ENCODE measurements around the gene FAM117A. TPM values are rescaled to one million over a fixed set of nuclear protein-coding genes. Genes with fewer than 3 reads are reported as not detected.

The FAM117A gene
- total RNA-seq, 1 donor from 2014 or later: 14.6 TPM

- Histone ChIP-seq H3F3A (ENCODE audit: low read depth) (peaks cover 9% of the 10 kb centered on the region), H3K27ac (no peak overlapping the region), H3K4me2 (no peak overlapping the region), H3K4me3 (no peak overlapping the region), H3K9me3 (ENCODE audit: low read depth) (no peaks in the 10 kb centered on the region), H3K79me2 (ENCODE audit: low read depth) (peaks cover 13% of the 10 kb centered on the region), H2AFZ (replicated peaks) (no peak overlapping the region), H3K27me3 (no peaks in the 10 kb centered on the region), H4K20me1 (ENCODE audit: low read depth) (peaks cover 4% of the 10 kb centered on the region), H3K36me3 (no peaks in the 10 kb centered on the region), H3K4me1 (peaks cover 11% of the 10 kb centered on the region), H3K9ac (no peak overlapping the region)
- TF ChIP-seq CTCF (IDR thresholded peaks at IDR 0.05) (no peak), EZH2 (IDR thresholded peaks at IDR 0.05) (no peak), EZH2phosphoT487 (IDR thresholded peaks at IDR 0.05) (no peak)
- H3K36me3 Mint-ChIP-seq: peaks cover 14% of the 10 kb centered on the region
- H3K27ac Mint-ChIP-seq: no peak overlapping the region
- H3K27me3 Mint-ChIP-seq (ENCODE audit: insufficient read depth, low read depth): no peaks in the 10 kb centered on the region
- no peak overlapping the region for H3K4me3 Mint-ChIP-seq
- H3K4me1 Mint-ChIP-seq: no peaks in the 10 kb centered on the region
- peaks cover 2% of the 10 kb centered on the region for H3K9me3 Mint-ChIP-seq
- peak; percentile 59 for DNase-seq (ENCODE audit: low spot score)
Observed at GRCh38 chr17:49722066-49722465, 41.9 kb downstream of the FAM117A start.

- H3K9me3 Mint-ChIP-seq: no peaks in the 10 kb centered on the region
- no peak overlapping the region for H3K4me3 Mint-ChIP-seq
- DNase-seq (ENCODE audit: low spot score): no peak
- H3K9ac ChIP-seq: no peak overlapping the region
- no peak overlapping the region for H3K4me3 ChIP-seq
- no peaks in the 10 kb centered on the region for H3K79me2 ChIP-seq (ENCODE audit: low read depth)
- no peak overlapping the region for H3K27ac ChIP-seq
- H3K4me1 ChIP-seq: peaks cover under 1% of the 10 kb centered on the region
- no peaks in the 10 kb centered on the region for H4K20me1 ChIP-seq (ENCODE audit: low read depth)
- H3F3A ChIP-seq (ENCODE audit: low read depth): peaks cover 5% of the 10 kb centered on the region
- H3K27me3 Mint-ChIP-seq (ENCODE audit: insufficient read depth, low read depth): no peaks in the 10 kb centered on the region
- H3K27me3 ChIP-seq: no peaks in the 10 kb centered on the region
- TF ChIP-seq CTCF (IDR thresholded peaks at IDR 0.05) (no peak), EZH2phosphoT487 (IDR thresholded peaks at IDR 0.05) (no peak), EZH2 (IDR thresholded peaks at IDR 0.05) (no peak)
- H3K36me3 Mint-ChIP-seq: peaks cover 6% of the 10 kb centered on the region
- H3K4me1 Mint-ChIP-seq: no peaks in the 10 kb centered on the region
- H3K27ac Mint-ChIP-seq: no peak overlapping the region
- no peaks in the 10 kb centered on the region for H3K36me3 ChIP-seq
- no peak overlapping the region for H3K4me2 ChIP-seq
- H3K9me3 ChIP-seq (ENCODE audit: low read depth): no peaks in the 10 kb centered on the region
- no peak overlapping the region for H2AFZ ChIP-seq (replicated peaks)
Observed at GRCh38 chr17:49717371-49717861, 46.5 kb downstream of the FAM117A start.

- no peaks in the 10 kb centered on the region for H3K4me1 ChIP-seq
- H3K79me2 ChIP-seq (ENCODE audit: low read depth): no peaks in the 10 kb centered on the region
- H3K9me3 ChIP-seq (ENCODE audit: low read depth): no peaks in the 10 kb centered on the region
- no peak overlapping the region for H2AFZ ChIP-seq (replicated peaks)
- Mint-ChIP-seq H3K27ac (no peak overlapping the region), H3K9me3 (no peaks in the 10 kb centered on the region), H3K4me1 (no peaks in the 10 kb centered on the region), H3K36me3 (peaks cover 6% of the 10 kb centered on the region), H3K27me3 (ENCODE audit: insufficient read depth, low read depth) (no peaks in the 10 kb centered on the region), H3K4me3 (no peak overlapping the region)
- H3K27ac ChIP-seq: no peak overlapping the region
- no peak for DNase-seq (ENCODE audit: low spot score)
- H3K4me2 ChIP-seq: no peak overlapping the region
- no peaks in the 10 kb centered on the region for H4K20me1 ChIP-seq (ENCODE audit: low read depth)
- H3K27me3 ChIP-seq: no peaks in the 10 kb centered on the region
- TF ChIP-seq EZH2 (IDR thresholded peaks at IDR 0.05): no peak
- no peak for TF ChIP-seq CTCF (IDR thresholded peaks at IDR 0.05)
- TF ChIP-seq EZH2phosphoT487 (IDR thresholded peaks at IDR 0.05): no peak
- H3F3A ChIP-seq (ENCODE audit: low read depth): no peaks in the 10 kb centered on the region
- no peak overlapping the region for H3K4me3 ChIP-seq
- H3K9ac ChIP-seq: no peak overlapping the region
- no peaks in the 10 kb centered on the region for H3K36me3 ChIP-seq
Observed at GRCh38 chr17:49716668-49717364, 47.1 kb downstream of the FAM117A start.
